HUES6 (cell line): ENCODE data around the gene COX7A2L.
"Not testable (repeated sequence)": the region's sequence is repeated elsewhere in the genome, so short reads cannot be mapped to it uniquely, and the experiment has no call there.

Experiments used
- H3K27ac ChIP-seq: 2 replicates; pipeline ENCODE4 v1.7.0; 2013; ENCODE audit warnings: low read depth, mild to moderate bottlenecking, low read length, inconsistent platforms
- H3K27me3 ChIP-seq: 2 replicates; pipeline ENCODE4 v1.6.1; 2013; ENCODE audit warnings: low read length; ENCODE audit not compliant: control insufficient read depth, insufficient read depth
- H3K36me3 ChIP-seq: 2 replicates; pipeline ENCODE4 v1.6.1; 2013; ENCODE audit warnings: low read length; ENCODE audit not compliant: control insufficient read depth, insufficient read depth
- H3K4me1 ChIP-seq: 2 replicates; pipeline ENCODE4 v1.6.1; 2013; ENCODE audit warnings: low read length; ENCODE audit not compliant: control insufficient read depth, insufficient read depth
- H3K4me3 ChIP-seq: 2 replicates; pipeline ENCODE4 v1.5.1; 2013; ENCODE audit warnings: low read depth, low read length
- H3K9ac ChIP-seq: one replicate; pipeline ENCODE4 v1.6.1; 2013; ENCODE audit warnings: mild to moderate bottlenecking, low read length
- H3K9me3 ChIP-seq: 2 replicates; pipeline ENCODE4 v1.6.1; 2013; ENCODE audit warnings: low read depth, low read length; ENCODE audit not compliant: control insufficient read depth, insufficient read depth

COX7A2L gene

GRCh38 chr2:42360890-42361727 lies at the start of gene COX7A2L:
Gene COX7A2L (minus strand): TSS chr2:42361217. CDS start chr2:42361161, 56 bp downstream.
- no peaks in the 10 kb centered on the region; the same call in 1 of the 2 replicates for H3K27me3 ChIP-seq
- peak within 1 kb of the TSS; percentile 96 for H3K27ac ChIP-seq
- peak within 1 kb of the TSS; percentile 94 for H3K9ac ChIP-seq

DNA sequence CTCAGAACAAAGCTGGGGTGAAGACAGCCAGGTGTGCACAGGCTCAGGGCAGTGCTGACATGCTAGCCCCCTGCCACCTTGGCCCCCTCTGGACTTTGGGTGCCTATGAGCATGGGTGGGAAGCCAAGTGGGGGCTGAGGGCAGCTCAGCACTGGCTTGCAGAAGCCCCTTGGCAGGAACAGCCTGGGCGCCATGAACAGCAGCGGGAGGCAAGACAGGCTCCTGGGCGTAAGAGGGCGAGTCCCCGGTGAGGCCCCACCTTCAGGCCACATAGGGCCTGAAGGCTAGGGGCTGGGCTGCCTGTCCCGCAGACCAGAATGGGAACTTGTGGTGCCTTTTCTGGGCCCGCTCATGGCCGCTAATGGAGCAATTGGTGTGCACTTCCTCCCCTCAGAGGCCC lies 47.0 kb upstream of the COX7A2L start:
- peaks cover 2% of the 10 kb centered on the region; the same call in 1 of the 2 replicates for H3K36me3 ChIP-seq
- no peak overlapping the region for H3K27ac ChIP-seq
- no peak overlapping the region for H3K9ac ChIP-seq
- no peak overlapping the region for H3K4me3 ChIP-seq
- no peaks in the 10 kb centered on the region for H3K4me1 ChIP-seq
- H3K9me3 ChIP-seq, result peaks cover 10% of the 10 kb centered on the region
- no peaks in the 10 kb centered on the region for H3K27me3 ChIP-seq

More at GRCh38 chr2:42360890-42361727, at the start of gene COX7A2L:
- H3K36me3 ChIP-seq, result 0 out of 2 replicates have a peak, but pooled peaks cover 2% of the 10 kb centered on the region
- H3K4me1 ChIP-seq, result peaks cover 16% of the 10 kb centered on the region
- no peaks in the 10 kb centered on the region for H3K9me3 ChIP-seq
- H3K4me3 ChIP-seq, result peak within 1 kb of the TSS; percentile 98

- Histone ChIP-seq H3K27ac (no peak overlapping the region), H3K9me3 (peaks cover 10% of the 10 kb centered on the region), H3K36me3 (peaks cover 2% of the 10 kb centered on the region; the same call in 1 of the 2 replicates), H3K4me1 (no peaks in the 10 kb centered on the region), H3K27me3 (no peaks in the 10 kb centered on the region), H3K4me3 (no peak overlapping the region), H3K9ac (no peak overlapping the region)
These were observed 46.5 kb upstream of the COX7A2L start for GRCh38 chr2:42407476-42407875.

DNA sequence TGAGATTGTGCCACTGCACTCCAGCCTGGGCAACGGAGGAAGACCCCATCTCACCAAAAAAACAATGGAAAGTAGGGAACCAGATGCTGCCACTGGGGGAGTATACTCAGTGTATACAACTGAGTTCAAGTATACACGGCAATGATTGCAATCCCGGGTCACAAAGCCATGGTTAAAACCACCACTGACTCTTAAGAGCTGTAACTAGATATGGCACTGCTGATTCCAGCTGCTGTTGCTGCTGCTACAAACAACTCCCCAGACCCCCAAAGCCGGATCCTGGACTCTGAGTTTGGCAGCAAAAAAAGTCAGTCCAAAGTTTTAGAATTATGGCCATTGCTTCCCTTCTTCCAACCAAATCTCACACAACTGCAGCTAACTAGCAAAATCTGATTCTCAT lies 43.7 kb upstream of the COX7A2L start:
- Histone ChIP-seq H3K4me3 (no peak overlapping the region), H3K9me3 (peaks cover 10% of the 10 kb centered on the region), H3K27ac (no peak overlapping the region), H3K9ac (no peak overlapping the region), H3K4me1 (no peaks in the 10 kb centered on the region), H3K36me3 (peaks cover 2% of the 10 kb centered on the region; the same call in 1 of the 2 replicates), H3K27me3 (no peaks in the 10 kb centered on the region)

GRCh38 chr2:42401773-42402172 lies 40.8 kb upstream of the COX7A2L start:
- Histone ChIP-seq H3K9ac (no peak overlapping the region), H3K4me3 (no peak overlapping the region), H3K36me3 (no peaks in the 10 kb centered on the region), H3K9me3 (no peaks in the 10 kb centered on the region), H3K27me3 (no peaks in the 10 kb centered on the region), H3K4me1 (no peaks in the 10 kb centered on the region), H3K27ac (no peak overlapping the region)

DNA sequence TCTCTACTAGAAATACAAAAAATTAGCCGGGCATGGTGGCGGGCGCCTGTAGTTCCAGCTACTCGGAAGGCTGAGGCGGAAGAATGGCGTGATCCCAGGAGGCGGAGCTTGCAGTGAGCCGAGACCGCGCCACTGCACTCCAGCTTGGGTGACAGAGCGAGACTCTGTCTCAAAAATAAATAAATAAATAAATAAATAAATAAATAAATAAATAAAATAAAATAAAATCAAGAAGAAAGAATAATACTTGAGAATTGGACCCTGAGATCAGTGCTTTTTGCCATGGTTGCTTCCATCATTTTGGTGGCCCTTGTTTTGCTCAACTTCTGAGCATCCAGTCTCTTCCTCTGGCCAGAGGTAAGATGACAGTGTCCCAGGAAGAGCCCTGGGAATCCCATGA lies 37.0 kb upstream of the COX7A2L start:
- not testable (repeated sequence) for H3K4me3 ChIP-seq, H3K4me1 ChIP-seq, H3K36me3 ChIP-seq, H3K9ac ChIP-seq, H3K9me3 ChIP-seq, H3K27ac ChIP-seq, H3K27me3 ChIP-seq

GRCh38 chr2:42393320-42393719 lies 32.3 kb upstream of the COX7A2L start:
- H3K27ac ChIP-seq, H3K27me3 ChIP-seq, H3K4me1 ChIP-seq, H3K36me3 ChIP-seq, H3K9me3 ChIP-seq, H3K4me3 ChIP-seq, H3K9ac ChIP-seq: not testable (repeated sequence)

GRCh38 chr2:42392191-42392590 lies 31.2 kb upstream of the COX7A2L start:
- H3K27ac ChIP-seq, result no peak overlapping the region
- peaks cover 8% of the 10 kb centered on the region; the same call in 1 of the 2 replicates for H3K4me1 ChIP-seq
- no peak overlapping the region for H3K9ac ChIP-seq
- no peaks in the 10 kb centered on the region for H3K27me3 ChIP-seq
- no peaks in the 10 kb centered on the region for H3K9me3 ChIP-seq
- H3K4me3 ChIP-seq, result no peak overlapping the region
- no peaks in the 10 kb centered on the region for H3K36me3 ChIP-seq

GRCh38 chr2:42390401-42390969 lies 29.5 kb upstream of the COX7A2L start:
- Histone ChIP-seq H3K36me3 (no peaks in the 10 kb centered on the region), H3K4me3 (no peak overlapping the region), H3K4me1 (peaks cover 8% of the 10 kb centered on the region; the same call in 1 of the 2 replicates), H3K27me3 (no peaks in the 10 kb centered on the region), H3K27ac (no peak overlapping the region), H3K9me3 (no peaks in the 10 kb centered on the region), H3K9ac (no peak overlapping the region)

GRCh38 chr2:42386682-42387081 lies 25.7 kb upstream of the COX7A2L start:
- Histone ChIP-seq H3K9ac (no peak overlapping the region), H3K27ac (no peak overlapping the region), H3K36me3 (no peaks in the 10 kb centered on the region), H3K4me1 (peaks cover 8% of the 10 kb centered on the region; the same call in 1 of the 2 replicates), H3K27me3 (no peaks in the 10 kb centered on the region), H3K9me3 (no peaks in the 10 kb centered on the region), H3K4me3 (no peak overlapping the region)

DNA sequence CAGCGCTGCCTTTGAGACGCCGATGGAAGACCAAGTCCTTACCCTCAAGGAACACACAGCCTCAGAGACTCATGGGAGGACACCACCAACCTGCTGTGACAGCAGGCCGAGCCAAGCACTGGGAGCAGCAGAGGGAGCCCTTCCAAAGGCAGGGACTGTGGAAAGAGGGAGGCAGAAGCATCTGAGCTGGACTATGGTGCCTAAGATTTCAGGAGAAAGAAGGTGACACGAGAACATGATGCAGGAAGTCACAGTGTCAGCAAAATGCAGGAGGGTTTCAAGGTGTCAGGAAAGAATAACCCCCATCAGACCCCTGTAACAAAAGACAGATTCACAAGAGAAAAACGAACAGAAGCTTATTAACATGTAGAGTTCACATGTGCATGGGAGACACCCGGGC lies 24.2 kb upstream of the COX7A2L start:
- Histone ChIP-seq H3K4me3 (no peak overlapping the region), H3K9ac (no peak overlapping the region), H3K27ac (no peak overlapping the region), H3K9me3 (no peaks in the 10 kb centered on the region), H3K36me3 (no peaks in the 10 kb centered on the region), H3K4me1 (no peaks in the 10 kb centered on the region), H3K27me3 (no peaks in the 10 kb centered on the region)
